ENCODE results near the gene SV2C.

GRCh38 chr5:76099286-76099702, 16.1 kb downstream of the SV2C start:
- TF ChIP-seq CTCF (IDR thresholded peaks at IDR 0.05) (no peak), POLR2A (IDR thresholded peaks at IDR 0.05) (no peak), POLR2AphosphoS5 (IDR thresholded peaks at IDR 0.05) (no peak), EP300 (IDR thresholded peaks at IDR 0.05) (no peak)
